ENCODE data around the gene OSBPL10.

Gene OSBPL10

GRCh38 chr3:31976302-31976701, 4.8 kb downstream of the OSBPL10 start:
- no peak overlapping the region for H3K4me3 ChIP-seq (ENCODE audit: low read length)
- TF ChIP-seq ZNF274 (IDR thresholded peaks at IDR 0.05; ENCODE audit: low read depth, low read length) = no peak

GRCh38 chr3:31974964-31975363, 6.1 kb downstream of the OSBPL10 start:
- H3K4me3 ChIP-seq (ENCODE audit: low read length) = no peak overlapping the region
- no peak for TF ChIP-seq ZNF274 (IDR thresholded peaks at IDR 0.05; ENCODE audit: low read depth, low read length)

- no peak overlapping the region for H3K4me3 ChIP-seq (ENCODE audit: low read length)
- no peak for TF ChIP-seq ZNF274 (IDR thresholded peaks at IDR 0.05; ENCODE audit: low read depth, low read length)
These were observed 6.6 kb downstream of the OSBPL10 start for GRCh38 chr3:31974471-31974870.

- H3K4me3 ChIP-seq (ENCODE audit: low read length) = no peak overlapping the region
- no peak for TF ChIP-seq ZNF274 (IDR thresholded peaks at IDR 0.05; ENCODE audit: low read depth, low read length)
These were observed 7.2 kb downstream of the OSBPL10 start for GRCh38 chr3:31973837-31974236.

GRCh38 chr3:31973081-31973480, 8.0 kb downstream of the OSBPL10 start:
- H3K4me3 ChIP-seq (ENCODE audit: low read length) = no peak overlapping the region
- no peak for TF ChIP-seq ZNF274 (IDR thresholded peaks at IDR 0.05; ENCODE audit: low read depth, low read length)

- TF ChIP-seq ZNF274 (IDR thresholded peaks at IDR 0.05; ENCODE audit: low read depth, low read length) = no peak
- no peak overlapping the region for H3K4me3 ChIP-seq (ENCODE audit: low read length)
These were observed 9.5 kb downstream of the OSBPL10 start for GRCh38 chr3:31971607-31972006.

GRCh38 chr3:31968927-31969418, 12.1 kb downstream of the OSBPL10 start:
- no peak overlapping the region for H3K4me3 ChIP-seq (ENCODE audit: low read length)
- TF ChIP-seq ZNF274 (IDR thresholded peaks at IDR 0.05; ENCODE audit: low read depth, low read length) = no peak

- no peak overlapping the region for H3K4me3 ChIP-seq (ENCODE audit: low read length)
- no peak for TF ChIP-seq ZNF274 (IDR thresholded peaks at IDR 0.05; ENCODE audit: low read depth, low read length)
These were observed 12.6 kb downstream of the OSBPL10 start for GRCh38 chr3:31968369-31968926.

- no peak for TF ChIP-seq ZNF274 (IDR thresholded peaks at IDR 0.05; ENCODE audit: low read depth, low read length)
- H3K4me3 ChIP-seq (ENCODE audit: low read length) = no peak overlapping the region
These were observed 13.5 kb downstream of the OSBPL10 start for GRCh38 chr3:31967592-31967991.

- no peak overlapping the region for H3K4me3 ChIP-seq (ENCODE audit: low read length)
- TF ChIP-seq ZNF274 (IDR thresholded peaks at IDR 0.05; ENCODE audit: low read depth, low read length) = no peak
These were observed 14.0 kb downstream of the OSBPL10 start for GRCh38 chr3:31966978-31967591.

- no peak for TF ChIP-seq ZNF274 (IDR thresholded peaks at IDR 0.05; ENCODE audit: low read depth, low read length)
- no peak overlapping the region for H3K4me3 ChIP-seq (ENCODE audit: low read length)
These were observed 18.3 kb downstream of the OSBPL10 start for GRCh38 chr3:31962801-31963205.

- H3K4me3 ChIP-seq (ENCODE audit: low read length) = no peak overlapping the region; the same call in 1 of the 2 replicates
- TF ChIP-seq ZNF274 (IDR thresholded peaks at IDR 0.05; ENCODE audit: low read depth, low read length) = no peak
These were observed 20.1 kb downstream of the OSBPL10 start for GRCh38 chr3:31960793-31961431.

GRCh38 chr3:31959951-31960792, 20.9 kb downstream of the OSBPL10 start:
- TF ChIP-seq ZNF274 (IDR thresholded peaks at IDR 0.05; ENCODE audit: low read depth, low read length) = no peak
- H3K4me3 ChIP-seq (ENCODE audit: low read length) = no peak overlapping the region; the same call in 1 of the 2 replicates

GRCh38 chr3:31959251-31959650, 21.8 kb downstream of the OSBPL10 start:
- no peak overlapping the region for H3K4me3 ChIP-seq (ENCODE audit: low read length)
- TF ChIP-seq ZNF274 (IDR thresholded peaks at IDR 0.05; ENCODE audit: low read depth, low read length) = no peak
